Panc1 (cell line): Measurements from ENCODE around the gene KRT83.

Experiments
- POLR2AphosphoS5 ChIP-seq: IDR thresholded peaks from 2 replicates; pipeline ENCODE4 v1.6.1; 2012; ENCODE audit warnings: mild to moderate bottlenecking, low read depth, low read length, moderate library complexity
- SIN3A ChIP-seq: IDR thresholded peaks from 2 replicates; pipeline ENCODE4 v1.6.1; 2012; ENCODE audit warnings: low read depth, mild to moderate bottlenecking, low read length, moderate library complexity, borderline replicate concordance; ENCODE audit not compliant: insufficient read depth
- TF ChIP-seq, protein P1 (sequence below): fragments of 450-650 bp; IDR thresholded peaks from 2 replicates; pipeline ENCODE4 v1.5.1; 2017; ENCODE audit warnings: mild to moderate bottlenecking
- TF ChIP-seq, protein P2 (sequence below), 2 experiments: IDR thresholded peaks; 2 replicates each; pipeline ENCODE4 v1.6.1; 2011 to 2012; ENCODE audit warnings: low read depth in 2 of 2, control low read depth in 1 of 2, low read length in 1 of 2, mild to moderate bottlenecking in 1 of 2, moderate library complexity in 1 of 2; ENCODE audit not compliant: insufficient read depth in 1 of 2

DNA sequence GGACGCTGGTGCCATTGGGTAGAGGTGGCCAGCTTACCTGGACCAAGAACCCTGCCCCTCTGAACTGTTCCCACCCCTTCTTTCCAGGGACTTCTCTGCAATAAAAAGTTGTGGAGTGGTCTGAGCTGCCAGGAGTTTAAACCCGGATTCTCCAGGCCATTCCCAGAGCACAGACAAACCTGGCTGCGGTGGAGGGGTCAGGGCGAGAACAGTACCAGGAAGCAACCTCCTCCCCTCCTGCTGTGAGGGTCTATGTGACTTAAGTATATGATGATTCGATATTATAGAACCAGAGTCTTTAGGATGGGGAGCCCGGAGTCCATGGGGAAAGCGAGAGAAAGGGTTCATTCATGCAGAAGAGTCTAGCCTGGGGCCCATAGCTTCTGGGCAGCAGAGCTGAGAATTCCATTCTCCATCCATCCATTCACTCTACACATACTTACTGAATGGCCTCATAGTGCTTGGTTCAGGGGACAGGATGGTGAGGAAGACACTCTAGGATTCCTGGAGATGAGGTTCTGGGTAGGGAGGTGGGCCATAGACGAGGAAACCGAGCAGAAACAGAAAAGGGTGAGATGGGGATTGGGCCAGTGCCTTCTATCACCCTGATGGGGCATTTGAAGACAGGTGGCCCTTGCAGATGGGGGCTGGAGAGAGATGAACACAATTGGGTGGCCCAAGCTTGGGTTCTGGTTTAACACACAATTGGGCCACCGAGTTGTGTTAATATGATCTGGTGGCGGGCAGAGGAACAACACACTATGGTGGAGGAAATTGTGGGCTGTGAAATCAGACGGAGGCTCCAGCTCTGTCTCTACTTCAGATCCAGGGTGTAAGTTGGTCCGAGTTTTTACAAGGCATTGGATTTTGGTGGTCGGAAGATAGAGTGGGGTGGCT is 41.5 kb downstream of the KRT83 start:
- TF ChIP-seq, protein P1, sequence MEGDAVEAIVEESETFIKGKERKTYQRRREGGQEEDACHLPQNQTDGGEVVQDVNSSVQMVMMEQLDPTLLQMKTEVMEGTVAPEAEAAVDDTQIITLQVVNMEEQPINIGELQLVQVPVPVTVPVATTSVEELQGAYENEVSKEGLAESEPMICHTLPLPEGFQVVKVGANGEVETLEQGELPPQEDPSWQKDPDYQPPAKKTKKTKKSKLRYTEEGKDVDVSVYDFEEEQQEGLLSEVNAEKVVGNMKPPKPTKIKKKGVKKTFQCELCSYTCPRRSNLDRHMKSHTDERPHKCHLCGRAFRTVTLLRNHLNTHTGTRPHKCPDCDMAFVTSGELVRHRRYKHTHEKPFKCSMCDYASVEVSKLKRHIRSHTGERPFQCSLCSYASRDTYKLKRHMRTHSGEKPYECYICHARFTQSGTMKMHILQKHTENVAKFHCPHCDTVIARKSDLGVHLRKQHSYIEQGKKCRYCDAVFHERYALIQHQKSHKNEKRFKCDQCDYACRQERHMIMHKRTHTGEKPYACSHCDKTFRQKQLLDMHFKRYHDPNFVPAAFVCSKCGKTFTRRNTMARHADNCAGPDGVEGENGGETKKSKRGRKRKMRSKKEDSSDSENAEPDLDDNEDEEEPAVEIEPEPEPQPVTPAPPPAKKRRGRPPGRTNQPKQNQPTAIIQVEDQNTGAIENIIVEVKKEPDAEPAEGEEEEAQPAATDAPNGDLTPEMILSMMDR = no peak
- no peak for TF ChIP-seq SIN3A
- TF ChIP-seq, protein P2, sequence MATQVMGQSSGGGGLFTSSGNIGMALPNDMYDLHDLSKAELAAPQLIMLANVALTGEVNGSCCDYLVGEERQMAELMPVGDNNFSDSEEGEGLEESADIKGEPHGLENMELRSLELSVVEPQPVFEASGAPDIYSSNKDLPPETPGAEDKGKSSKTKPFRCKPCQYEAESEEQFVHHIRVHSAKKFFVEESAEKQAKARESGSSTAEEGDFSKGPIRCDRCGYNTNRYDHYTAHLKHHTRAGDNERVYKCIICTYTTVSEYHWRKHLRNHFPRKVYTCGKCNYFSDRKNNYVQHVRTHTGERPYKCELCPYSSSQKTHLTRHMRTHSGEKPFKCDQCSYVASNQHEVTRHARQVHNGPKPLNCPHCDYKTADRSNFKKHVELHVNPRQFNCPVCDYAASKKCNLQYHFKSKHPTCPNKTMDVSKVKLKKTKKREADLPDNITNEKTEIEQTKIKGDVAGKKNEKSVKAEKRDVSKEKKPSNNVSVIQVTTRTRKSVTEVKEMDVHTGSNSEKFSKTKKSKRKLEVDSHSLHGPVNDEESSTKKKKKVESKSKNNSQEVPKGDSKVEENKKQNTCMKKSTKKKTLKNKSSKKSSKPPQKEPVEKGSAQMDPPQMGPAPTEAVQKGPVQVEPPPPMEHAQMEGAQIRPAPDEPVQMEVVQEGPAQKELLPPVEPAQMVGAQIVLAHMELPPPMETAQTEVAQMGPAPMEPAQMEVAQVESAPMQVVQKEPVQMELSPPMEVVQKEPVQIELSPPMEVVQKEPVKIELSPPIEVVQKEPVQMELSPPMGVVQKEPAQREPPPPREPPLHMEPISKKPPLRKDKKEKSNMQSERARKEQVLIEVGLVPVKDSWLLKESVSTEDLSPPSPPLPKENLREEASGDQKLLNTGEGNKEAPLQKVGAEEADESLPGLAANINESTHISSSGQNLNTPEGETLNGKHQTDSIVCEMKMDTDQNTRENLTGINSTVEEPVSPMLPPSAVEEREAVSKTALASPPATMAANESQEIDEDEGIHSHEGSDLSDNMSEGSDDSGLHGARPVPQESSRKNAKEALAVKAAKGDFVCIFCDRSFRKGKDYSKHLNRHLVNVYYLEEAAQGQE (IDR thresholded peaks at IDR 0.05; ENCODE audit: insufficient read depth in 1 of 2, low read depth in 2 of 2, low read length in 1 of 2) = no peak
- TF ChIP-seq POLR2AphosphoS5 = no peak
